Measurements from ENCODE around the gene SMYD1. TPM values are rescaled to one million over a fixed set of nuclear protein-coding genes. Genes with fewer than 3 reads are reported as not detected.

SMYD1 gene
- total RNA-seq, 1 experiment from 2014 or later = not detected

DNA sequence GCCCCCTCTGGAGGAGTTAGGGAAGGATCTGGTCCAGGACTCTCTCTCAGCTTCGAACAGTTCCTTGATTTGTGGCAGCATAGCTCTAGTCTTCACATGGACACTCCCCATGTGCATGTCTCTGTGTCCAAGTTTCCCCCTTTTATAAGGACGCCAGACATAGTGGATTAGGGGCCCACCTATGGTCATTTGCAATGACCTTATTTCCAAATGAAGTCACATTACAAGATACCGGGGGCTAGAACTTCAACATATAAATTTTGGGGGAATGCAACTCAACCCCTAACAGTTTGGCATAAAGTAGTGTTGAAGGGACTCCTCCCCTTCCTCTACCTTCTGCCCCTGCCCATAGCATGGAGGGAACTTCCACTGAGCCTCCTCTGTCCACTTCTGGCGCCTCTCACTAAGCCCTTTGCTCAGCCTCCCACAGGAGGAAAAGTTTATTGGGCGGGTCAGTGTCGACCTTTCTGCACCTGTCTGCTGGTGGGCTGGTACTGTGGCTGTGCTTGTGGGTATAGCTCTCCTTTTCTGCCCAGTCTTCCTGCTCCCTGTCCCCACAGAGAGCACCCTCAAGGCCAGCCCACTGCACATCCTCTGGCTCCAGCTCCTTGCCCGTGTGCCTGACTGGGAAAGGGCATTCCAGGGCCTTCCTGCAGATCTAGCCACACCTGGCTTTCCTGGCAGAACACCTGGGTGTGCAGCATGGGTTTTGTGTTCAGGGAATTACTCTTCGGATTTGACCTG, 54.7 kb downstream of the SMYD1 start:
- DNase-seq (ENCODE audit: low spot score) = no peak

DNA sequence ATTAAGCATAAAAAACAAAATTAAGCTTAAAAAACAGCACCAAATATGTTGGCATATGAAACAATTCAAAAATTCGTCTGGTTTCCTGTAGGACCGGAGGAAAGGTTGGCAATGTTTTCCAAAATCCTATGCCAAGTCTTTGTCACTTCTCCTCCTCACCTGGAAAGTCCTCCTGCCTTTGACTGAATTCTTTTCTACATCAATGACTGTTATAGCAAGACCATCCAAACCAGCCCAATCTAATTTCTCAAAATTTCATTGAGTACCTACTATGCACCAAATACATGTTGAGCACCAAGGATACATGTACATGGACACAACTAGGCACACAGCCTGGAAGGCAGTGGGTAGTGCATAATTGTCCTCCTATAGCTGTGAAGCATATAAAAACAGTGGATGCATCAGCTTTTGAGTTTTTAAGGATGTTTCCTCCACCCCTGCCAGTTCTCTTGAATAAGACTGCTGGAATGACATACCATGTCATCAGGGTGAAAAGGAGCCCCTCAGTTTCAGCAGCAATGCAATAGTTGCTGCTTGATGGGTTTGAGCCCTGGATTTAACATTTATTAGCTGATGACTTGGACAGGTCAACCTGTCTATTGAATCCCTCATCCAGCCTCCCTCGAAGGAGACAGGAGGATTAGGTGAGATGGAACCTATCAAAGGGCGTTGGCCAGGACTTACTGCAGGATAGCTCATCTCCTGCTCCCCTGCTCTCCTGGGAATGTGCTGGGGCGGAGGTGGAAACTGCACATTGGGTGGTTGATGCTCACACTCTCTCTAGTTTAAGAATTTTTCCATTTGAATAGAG, 55.7 kb downstream of the SMYD1 start:
- DNase-seq (ENCODE audit: low spot score) = no peak

DNA sequence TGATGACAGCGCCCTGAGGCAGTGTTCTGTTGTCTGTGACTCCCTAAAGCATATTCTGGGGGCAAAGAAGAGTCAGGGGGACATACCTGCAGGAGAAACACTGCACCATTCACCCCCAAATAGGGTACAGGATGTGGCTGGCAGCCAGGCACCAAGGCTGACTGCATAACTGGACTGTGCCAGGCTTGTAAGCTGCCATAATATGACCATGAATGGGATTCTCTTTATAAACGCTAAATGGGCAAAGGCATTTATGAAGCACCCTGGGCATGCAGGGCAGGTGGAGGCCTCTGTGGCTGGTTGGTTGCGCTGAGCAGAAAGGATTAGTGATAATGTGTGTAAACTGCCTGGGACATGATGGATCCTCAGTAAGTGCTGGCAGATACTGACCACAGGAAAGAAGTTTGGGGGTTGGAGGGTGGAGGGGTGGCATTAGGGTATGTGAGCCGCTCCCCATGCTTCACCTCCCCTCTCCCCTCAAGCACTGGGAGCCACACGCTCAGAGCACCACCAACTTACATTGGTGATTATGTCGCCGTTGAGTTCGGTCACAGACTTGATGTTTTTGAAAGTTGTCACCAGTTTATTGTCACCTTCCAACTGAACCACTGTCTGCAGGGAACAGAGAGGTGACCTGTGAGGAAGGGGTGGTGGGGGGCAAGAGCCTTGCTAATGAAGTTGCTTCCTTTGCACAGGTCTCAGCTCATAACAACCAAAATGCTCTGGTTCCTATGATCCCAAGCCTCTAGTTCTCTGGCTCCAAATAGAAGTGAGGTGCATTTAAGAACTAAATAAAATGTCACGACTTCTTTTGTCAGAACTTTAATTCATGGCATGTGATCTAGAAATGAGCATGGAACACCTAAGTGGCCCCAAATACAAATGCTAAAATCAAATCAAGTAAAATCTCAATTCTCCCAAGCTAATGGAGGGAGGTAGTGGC, 56.6 kb downstream of the SMYD1 start:
- DNase-seq (ENCODE audit: low spot score) = no peak

- no peak for DNase-seq (ENCODE audit: low spot score)
These were observed 57.8 kb downstream of the SMYD1 start for GRCh38 chr2:88125344-88125923.

DNA sequence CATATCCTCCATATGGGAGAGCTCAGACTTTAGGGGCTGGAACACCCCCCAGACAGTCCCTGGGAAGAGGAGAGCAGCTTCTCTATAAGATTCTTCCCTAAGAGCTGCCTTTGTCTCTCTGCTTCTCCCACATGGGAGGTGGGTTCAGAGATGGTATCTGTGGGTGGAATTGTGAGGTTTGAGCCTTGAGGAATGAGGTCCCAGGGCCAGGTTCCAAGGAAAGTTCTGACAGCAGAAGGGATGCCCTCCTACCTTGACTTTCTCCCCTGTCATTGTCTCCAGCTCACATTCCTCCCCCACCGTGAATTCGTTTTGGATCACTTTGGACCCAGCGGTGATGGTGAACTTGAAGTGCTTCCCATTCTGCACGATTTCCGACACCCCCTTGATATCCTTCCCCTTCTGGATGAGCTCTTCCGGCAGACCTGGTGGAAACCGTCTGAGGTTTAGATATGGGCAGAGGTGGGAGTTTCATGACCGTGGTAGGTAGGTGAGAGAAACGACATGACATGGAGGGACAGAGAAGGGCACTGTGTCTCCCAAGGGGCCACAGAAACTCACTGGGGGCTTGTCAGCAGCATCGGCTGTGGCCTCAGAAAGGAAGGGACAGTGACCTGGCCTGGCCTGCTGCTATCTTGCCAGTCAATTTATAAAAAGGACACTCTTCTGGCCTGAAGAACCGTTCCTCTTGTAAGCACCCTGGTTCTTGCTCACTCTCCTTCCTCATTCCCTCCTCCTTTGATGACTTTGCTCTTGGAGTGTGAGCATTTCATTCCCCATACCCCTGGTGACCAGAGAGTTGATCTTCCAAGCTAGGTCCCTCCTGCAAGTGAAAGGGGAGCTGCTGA, 58.5 kb downstream of the SMYD1 start:
- DNase-seq (ENCODE audit: low spot score) = no peak

- DNase-seq (ENCODE audit: low spot score) = no peak
These were observed 59.4 kb downstream of the SMYD1 start for GRCh38 chr2:88126772-88127637.

DNA sequence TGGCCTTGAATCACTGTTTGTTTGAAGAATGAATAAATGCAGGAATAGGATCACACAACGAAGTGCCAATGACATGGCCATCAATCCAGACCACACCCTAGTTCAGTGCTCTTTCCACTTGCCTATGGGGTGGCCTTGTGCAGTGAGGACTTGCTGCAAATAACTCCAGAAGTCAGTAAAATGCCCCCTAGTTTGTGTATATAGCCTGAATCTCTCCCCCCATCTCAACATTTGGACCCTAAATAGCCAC, 59.9 kb downstream of the SMYD1 start:
- no peak for DNase-seq (ENCODE audit: low spot score)

GRCh38 chr2:88127888-88128653, 60.4 kb downstream of the SMYD1 start, which contains the start of gene FABP1:
FABP1 (minus strand) TSS chr2:88128062; CDS start chr2:88128017, 45 bp downstream.
- DNase-seq (ENCODE audit: low spot score) = no peak

DNA sequence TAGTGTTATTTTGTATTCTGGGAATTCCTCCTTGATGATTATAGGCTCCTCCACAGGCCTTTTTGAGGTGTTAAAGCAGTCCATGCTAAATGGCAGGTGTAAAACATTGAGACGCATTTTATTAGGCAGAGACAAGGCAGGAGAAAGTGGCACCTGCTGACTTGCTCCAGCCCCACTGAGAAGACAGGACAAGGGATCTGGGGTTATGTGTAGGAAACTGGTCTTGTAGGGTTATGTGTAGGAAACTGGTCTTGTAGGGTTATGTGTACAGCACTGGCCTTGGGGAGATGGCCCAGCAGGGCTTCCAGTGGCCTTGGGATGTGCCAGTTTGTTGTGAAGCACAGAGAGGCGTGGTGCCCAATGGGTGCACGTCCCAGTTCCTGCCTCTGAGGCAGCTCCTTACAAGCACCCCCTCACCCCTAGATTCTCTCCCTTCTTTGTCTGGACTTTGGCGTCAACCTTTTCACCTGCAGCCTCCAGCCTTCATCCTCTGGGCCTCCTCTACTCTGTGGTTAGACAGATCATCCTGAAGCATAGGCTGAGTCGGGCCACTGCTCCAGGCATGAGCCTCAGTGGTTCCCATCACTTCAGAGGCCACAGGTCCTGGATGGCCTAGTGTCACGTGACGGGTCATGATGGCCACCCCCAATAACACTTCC, 61.2 kb downstream of the SMYD1 start:
- no peak for DNase-seq (ENCODE audit: low spot score)

DNA sequence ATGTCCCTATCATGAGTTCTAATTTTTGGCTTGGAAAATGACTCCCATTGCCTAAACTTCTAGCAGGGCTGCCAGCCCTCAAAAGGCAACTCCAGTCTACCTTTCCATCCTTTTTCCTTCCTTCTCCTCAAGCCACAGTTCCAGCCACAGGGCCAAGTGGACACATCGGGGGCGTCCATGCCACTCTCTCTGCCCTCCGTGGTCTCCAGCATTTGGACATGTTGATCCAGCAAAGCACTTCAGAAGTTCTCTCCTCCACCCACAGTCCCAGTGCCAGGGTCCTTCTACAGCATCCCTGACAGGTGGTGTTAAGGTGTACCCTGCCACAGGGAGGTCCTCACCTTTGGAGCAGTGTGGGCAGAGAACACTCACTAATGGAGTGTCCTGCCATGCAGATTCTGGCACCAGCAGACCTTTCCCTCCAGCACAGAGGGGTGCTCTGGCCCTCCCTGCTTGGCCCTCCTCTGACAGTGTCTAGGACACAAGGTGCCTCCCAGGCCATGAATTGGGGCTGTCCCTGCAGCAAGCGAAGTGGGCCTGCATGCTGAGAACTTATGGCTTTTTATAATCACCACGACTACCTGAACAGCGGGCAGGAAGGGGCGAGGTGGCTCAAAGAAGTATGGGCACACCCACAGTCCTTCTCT, 61.8 kb downstream of the SMYD1 start:
- no peak for DNase-seq (ENCODE audit: low spot score)

GRCh38 chr2:88131201-88131998, 63.8 kb downstream of the SMYD1 start:
- no peak for DNase-seq (ENCODE audit: low spot score)

- no peak for DNase-seq (ENCODE audit: low spot score)
These were observed 64.4 kb downstream of the SMYD1 start for GRCh38 chr2:88131999-88132368.

GRCh38 chr2:88133875-88134274, 66.2 kb downstream of the SMYD1 start:
- no peak for DNase-seq (ENCODE audit: low spot score)

DNA sequence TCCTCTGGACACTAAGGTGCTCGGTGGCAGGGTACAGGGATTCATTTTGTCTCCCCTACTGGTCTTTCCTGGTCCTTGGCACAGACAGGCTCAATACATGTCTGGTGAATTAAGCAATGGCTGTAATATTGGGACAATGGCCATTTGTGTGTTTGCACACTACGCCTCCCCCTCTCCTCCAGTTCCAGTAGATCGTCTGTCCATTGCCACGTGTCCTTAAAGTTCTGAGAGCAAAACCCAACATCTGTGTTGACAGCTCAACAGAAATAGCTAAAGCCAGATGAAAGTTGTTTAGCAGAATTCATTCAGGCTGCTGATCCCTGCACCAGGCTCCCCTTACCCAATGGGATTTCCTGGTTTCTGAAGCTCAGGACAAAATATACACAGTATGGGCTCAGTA, 69.2 kb downstream of the SMYD1 start:
- DNase-seq (ENCODE audit: low spot score) = no peak

DNA sequence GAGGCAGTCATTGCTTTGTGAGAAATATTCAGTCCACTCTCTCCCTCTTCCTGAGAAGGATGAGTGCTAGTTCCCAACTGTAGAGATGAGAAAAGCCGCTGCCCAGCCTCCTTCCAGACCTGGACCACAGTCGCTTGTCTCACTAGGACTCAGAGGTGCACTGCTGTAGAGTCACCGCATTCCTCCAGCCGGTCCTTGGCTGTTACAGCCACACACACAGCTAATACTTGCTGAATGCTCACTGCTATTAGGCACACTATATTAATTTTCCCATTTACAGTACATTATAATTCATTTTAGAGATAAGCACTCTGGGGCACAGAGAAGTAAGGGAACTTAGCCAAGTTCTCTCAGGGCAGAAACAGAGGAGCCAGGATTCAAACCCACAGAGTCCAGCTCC, 70.2 kb downstream of the SMYD1 start:
- DNase-seq (ENCODE audit: low spot score) = no peak

- DNase-seq (ENCODE audit: low spot score) = no peak
These were observed 71.6 kb downstream of the SMYD1 start for GRCh38 chr2:88139203-88139702.

- DNase-seq (ENCODE audit: low spot score) = no peak
These were observed 72.2 kb downstream of the SMYD1 start for GRCh38 chr2:88139804-88140203.
